ENCODE measurements around the gene SMG7. TPM values are rescaled to one million over a fixed set of nuclear protein-coding genes. Genes with fewer than 3 reads are reported as not detected.
A peak's percentile ranks its signal among the peaks of the same experiment; 100 is the strongest.

Gene SMG7
- total and polyA plus RNA-seq, 10 of the 15 experiments (the other 5 are each of a cell fraction or from before 2014, with no cell fraction given): 9.5 to 65.4 (median 42.7) TPM

DNA sequence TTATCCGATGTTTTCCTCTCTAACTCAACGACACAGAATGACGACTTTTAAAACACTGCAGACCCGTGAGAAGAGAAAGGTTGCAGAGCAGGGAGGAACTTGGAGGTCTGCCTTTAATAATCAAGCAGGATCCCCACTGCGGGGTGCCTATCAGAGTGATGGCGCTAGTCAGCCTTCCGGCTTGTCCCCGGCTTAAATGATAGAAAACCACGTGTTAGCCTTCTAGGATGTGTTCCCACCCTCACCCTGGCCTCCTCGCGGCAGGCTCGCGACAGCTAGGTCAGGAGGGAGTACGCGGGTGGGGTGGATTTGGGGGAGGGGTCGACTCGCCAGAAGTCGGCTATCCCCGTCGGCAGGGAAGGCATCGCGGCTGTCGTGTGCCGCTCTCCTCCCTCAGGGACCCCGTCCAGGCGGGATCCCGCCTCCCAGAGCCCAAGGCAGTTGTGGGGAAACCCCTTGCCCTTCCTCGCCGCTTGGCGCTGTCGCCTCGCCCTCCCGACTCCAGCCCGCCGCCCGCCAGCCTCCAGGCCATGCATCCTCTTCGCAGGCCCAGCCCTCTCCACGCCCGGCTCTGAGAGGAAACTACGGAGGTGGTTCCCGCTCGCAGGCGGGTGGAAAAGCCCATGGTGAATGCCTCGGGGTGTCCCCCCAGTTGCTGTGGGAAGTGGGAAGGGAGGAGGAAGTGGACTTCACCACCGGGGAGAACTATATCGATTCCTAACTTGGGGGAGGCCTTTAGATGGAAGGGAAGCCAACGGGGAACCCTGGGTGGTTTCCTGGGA, 1.1 kb upstream of the SMG7 start (continued):
- TF ChIP-seq EZH2 (IDR thresholded peaks at IDR 0.05; ENCODE audit: borderline replicate concordance, control insufficient read depth, low read depth, low read length) (no peak), BCL11A (IDR thresholded peaks at IDR 0.05; ENCODE audit: low read depth, low read length) (no peak), SIN3A (IDR thresholded peaks at IDR 0.05; ENCODE audit: low read depth, low read length) (no peak), YBX1 (IDR thresholded peaks at IDR 0.05) (no peak), ZZZ3 (IDR thresholded peaks at IDR 0.05; ENCODE audit: control insufficient read depth, insufficient read length, low read depth) (no peak), BHLHE40 (IDR thresholded peaks at IDR 0.05; ENCODE audit: borderline replicate concordance in 1 of 2, low read depth in 2 of 2, low read length in 1 of 2) (no peak; a peak in 1 of 4 replicates), CBX5 (IDR thresholded peaks at IDR 0.05; ENCODE audit: low read depth) (no peak), IKZF1 (conservative IDR thresholded peaks at IDR 0.05) (peak; percentile 96), SUZ12 (IDR thresholded peaks at IDR 0.05; ENCODE audit: unreplicated experiment) (no peak)
- TF ChIP-seq, protein P1, sequence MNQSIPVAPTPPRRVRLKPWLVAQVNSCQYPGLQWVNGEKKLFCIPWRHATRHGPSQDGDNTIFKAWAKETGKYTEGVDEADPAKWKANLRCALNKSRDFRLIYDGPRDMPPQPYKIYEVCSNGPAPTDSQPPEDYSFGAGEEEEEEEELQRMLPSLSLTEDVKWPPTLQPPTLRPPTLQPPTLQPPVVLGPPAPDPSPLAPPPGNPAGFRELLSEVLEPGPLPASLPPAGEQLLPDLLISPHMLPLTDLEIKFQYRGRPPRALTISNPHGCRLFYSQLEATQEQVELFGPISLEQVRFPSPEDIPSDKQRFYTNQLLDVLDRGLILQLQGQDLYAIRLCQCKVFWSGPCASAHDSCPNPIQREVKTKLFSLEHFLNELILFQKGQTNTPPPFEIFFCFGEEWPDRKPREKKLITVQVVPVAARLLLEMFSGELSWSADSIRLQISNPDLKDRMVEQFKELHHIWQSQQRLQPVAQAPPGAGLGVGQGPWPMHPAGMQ (IDR thresholded peaks at IDR 0.05; ENCODE audit: borderline replicate concordance): no peak
- TF ChIP-seq, protein P2, sequence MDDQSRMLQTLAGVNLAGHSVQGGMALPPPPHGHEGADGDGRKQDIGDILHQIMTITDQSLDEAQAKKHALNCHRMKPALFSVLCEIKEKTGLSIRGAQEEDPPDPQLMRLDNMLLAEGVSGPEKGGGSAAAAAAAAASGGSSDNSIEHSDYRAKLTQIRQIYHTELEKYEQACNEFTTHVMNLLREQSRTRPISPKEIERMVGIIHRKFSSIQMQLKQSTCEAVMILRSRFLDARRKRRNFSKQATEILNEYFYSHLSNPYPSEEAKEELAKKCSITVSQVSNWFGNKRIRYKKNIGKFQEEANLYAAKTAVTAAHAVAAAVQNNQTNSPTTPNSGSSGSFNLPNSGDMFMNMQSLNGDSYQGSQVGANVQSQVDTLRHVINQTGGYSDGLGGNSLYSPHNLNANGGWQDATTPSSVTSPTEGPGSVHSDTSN (IDR thresholded peaks at IDR 0.05; ENCODE audit: insufficient replicate concordance, low read depth, low read length): no peak
- TF ChIP-seq, protein P3, sequence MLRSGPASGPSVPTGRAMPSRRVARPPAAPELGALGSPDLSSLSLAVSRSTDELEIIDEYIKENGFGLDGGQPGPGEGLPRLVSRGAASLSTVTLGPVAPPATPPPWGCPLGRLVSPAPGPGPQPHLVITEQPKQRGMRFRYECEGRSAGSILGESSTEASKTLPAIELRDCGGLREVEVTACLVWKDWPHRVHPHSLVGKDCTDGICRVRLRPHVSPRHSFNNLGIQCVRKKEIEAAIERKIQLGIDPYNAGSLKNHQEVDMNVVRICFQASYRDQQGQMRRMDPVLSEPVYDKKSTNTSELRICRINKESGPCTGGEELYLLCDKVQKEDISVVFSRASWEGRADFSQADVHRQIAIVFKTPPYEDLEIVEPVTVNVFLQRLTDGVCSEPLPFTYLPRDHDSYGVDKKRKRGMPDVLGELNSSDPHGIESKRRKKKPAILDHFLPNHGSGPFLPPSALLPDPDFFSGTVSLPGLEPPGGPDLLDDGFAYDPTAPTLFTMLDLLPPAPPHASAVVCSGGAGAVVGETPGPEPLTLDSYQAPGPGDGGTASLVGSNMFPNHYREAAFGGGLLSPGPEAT (IDR thresholded peaks at IDR 0.05; ENCODE audit: low read depth): no peak
- TF ChIP-seq, protein P4, sequence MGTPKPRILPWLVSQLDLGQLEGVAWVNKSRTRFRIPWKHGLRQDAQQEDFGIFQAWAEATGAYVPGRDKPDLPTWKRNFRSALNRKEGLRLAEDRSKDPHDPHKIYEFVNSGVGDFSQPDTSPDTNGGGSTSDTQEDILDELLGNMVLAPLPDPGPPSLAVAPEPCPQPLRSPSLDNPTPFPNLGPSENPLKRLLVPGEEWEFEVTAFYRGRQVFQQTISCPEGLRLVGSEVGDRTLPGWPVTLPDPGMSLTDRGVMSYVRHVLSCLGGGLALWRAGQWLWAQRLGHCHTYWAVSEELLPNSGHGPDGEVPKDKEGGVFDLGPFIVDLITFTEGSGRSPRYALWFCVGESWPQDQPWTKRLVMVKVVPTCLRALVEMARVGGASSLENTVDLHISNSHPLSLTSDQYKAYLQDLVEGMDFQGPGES (IDR thresholded peaks at IDR 0.05): no peak
- TF ChIP-seq, protein P5, sequence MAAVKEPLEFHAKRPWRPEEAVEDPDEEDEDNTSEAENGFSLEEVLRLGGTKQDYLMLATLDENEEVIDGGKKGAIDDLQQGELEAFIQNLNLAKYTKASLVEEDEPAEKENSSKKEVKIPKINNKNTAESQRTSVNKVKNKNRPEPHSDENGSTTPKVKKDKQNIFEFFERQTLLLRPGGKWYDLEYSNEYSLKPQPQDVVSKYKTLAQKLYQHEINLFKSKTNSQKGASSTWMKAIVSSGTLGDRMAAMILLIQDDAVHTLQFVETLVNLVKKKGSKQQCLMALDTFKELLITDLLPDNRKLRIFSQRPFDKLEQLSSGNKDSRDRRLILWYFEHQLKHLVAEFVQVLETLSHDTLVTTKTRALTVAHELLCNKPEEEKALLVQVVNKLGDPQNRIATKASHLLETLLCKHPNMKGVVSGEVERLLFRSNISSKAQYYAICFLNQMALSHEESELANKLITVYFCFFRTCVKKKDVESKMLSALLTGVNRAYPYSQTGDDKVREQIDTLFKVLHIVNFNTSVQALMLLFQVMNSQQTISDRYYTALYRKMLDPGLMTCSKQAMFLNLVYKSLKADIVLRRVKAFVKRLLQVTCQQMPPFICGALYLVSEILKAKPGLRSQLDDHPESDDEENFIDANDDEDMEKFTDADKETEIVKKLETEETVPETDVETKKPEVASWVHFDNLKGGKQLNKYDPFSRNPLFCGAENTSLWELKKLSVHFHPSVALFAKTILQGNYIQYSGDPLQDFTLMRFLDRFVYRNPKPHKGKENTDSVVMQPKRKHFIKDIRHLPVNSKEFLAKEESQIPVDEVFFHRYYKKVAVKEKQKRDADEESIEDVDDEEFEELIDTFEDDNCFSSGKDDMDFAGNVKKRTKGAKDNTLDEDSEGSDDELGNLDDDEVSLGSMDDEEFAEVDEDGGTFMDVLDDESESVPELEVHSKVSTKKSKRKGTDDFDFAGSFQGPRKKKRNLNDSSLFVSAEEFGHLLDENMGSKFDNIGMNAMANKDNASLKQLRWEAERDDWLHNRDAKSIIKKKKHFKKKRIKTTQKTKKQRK (IDR thresholded peaks at IDR 0.05; ENCODE audit: low read depth, low read length): no peak
- TF ChIP-seq, protein P6, sequence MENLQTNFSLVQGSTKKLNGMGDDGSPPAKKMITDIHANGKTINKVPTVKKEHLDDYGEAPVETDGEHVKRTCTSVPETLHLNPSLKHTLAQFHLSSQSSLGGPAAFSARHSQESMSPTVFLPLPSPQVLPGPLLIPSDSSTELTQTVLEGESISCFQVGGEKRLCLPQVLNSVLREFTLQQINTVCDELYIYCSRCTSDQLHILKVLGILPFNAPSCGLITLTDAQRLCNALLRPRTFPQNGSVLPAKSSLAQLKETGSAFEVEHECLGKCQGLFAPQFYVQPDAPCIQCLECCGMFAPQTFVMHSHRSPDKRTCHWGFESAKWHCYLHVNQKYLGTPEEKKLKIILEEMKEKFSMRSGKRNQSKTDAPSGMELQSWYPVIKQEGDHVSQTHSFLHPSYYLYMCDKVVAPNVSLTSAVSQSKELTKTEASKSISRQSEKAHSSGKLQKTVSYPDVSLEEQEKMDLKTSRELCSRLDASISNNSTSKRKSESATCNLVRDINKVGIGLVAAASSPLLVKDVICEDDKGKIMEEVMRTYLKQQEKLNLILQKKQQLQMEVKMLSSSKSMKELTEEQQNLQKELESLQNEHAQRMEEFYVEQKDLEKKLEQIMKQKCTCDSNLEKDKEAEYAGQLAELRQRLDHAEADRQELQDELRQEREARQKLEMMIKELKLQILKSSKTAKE (IDR thresholded peaks at IDR 0.05; ENCODE audit: low read depth, poor library complexity, severe bottlenecking): no peak
- TF ChIP-seq, protein P7, sequence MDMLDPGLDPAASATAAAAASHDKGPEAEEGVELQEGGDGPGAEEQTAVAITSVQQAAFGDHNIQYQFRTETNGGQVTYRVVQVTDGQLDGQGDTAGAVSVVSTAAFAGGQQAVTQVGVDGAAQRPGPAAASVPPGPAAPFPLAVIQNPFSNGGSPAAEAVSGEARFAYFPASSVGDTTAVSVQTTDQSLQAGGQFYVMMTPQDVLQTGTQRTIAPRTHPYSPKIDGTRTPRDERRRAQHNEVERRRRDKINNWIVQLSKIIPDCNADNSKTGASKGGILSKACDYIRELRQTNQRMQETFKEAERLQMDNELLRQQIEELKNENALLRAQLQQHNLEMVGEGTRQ (IDR thresholded peaks at IDR 0.05; ENCODE audit: borderline replicate concordance, low read depth, low read length): no peak

All from GM12878 (cell line).